ENCODE results near the gene EMILIN1. TPM values are rescaled to one million over a fixed set of nuclear protein-coding genes. Genes with fewer than 3 reads are reported as not detected.

The EMILIN1 gene
- total RNA-seq, 1 experiment from 2014 or later: 0.19 TPM

- Mint-ChIP-seq H3K9me3 (ENCODE audit: low read depth, unreplicated experiment) (no peaks in the 10 kb centered on the region), H3K4me1 (ENCODE audit: low read depth, unreplicated experiment) (peaks cover 12% of the 10 kb centered on the region), H3K36me3 (ENCODE audit: insufficient read depth, unreplicated experiment) (peaks cover 18% of the 10 kb centered on the region), H3K4me3 (ENCODE audit: low read depth, unreplicated experiment) (no peak overlapping the region), H3K27me3 (ENCODE audit: unreplicated experiment) (peaks cover 5% of the 10 kb centered on the region), H3K27ac (ENCODE audit: unreplicated experiment) (no peak overlapping the region)
- no peak for DNase-seq
- no peak for TF ChIP-seq CTCF (IDR thresholded peaks at IDR 0.05; ENCODE audit: unreplicated experiment)
- BruUV-seq (replicated peaks): no TSS peak
- intact Hi-C loops (cut with micrococcal nuclease; ENCODE audit: unreplicated experiment): no loop called here
- CTCF ChIA-PET: no interaction called here
Measured at GRCh38 chr2:27127883-27128667, 49.7 kb downstream of the EMILIN1 start.

- no peak overlapping the region for H3K4me3 Mint-ChIP-seq (ENCODE audit: low read depth, unreplicated experiment)
- H3K4me1 Mint-ChIP-seq (ENCODE audit: low read depth, unreplicated experiment): peaks cover 17% of the 10 kb centered on the region
- H3K36me3 Mint-ChIP-seq (ENCODE audit: insufficient read depth, unreplicated experiment): peaks cover 17% of the 10 kb centered on the region
- no peaks in the 10 kb centered on the region for H3K9me3 Mint-ChIP-seq (ENCODE audit: low read depth, unreplicated experiment)
- DNase-seq: no peak
- no peaks in the 10 kb centered on the region for H3K27me3 Mint-ChIP-seq (ENCODE audit: unreplicated experiment)
- TF ChIP-seq CTCF (IDR thresholded peaks at IDR 0.05; ENCODE audit: unreplicated experiment): no peak
- CTCF ChIA-PET: interaction anchor here (0.6 kb wide), 1 partner anchor 614 kb away, joined by 4 read pairs; no protein-coding TSS in a partner anchor
- intact Hi-C loops (cut with micrococcal nuclease; ENCODE audit: unreplicated experiment): no loop called here
- BruUV-seq (replicated peaks): no TSS peak
- H3K27ac Mint-ChIP-seq (ENCODE audit: unreplicated experiment): no peak overlapping the region
Measured at GRCh38 chr2:27128668-27129571, 50.5 kb downstream of the EMILIN1 start.

- Mint-ChIP-seq H3K36me3 (ENCODE audit: insufficient read depth, unreplicated experiment) (peaks cover 28% of the 10 kb centered on the region), H3K27ac (ENCODE audit: unreplicated experiment) (no peak overlapping the region), H3K4me1 (ENCODE audit: low read depth, unreplicated experiment) (peaks cover 17% of the 10 kb centered on the region), H3K4me3 (ENCODE audit: low read depth, unreplicated experiment) (no peak overlapping the region), H3K9me3 (ENCODE audit: low read depth, unreplicated experiment) (no peaks in the 10 kb centered on the region), H3K27me3 (ENCODE audit: unreplicated experiment) (no peaks in the 10 kb centered on the region)
- CTCF ChIA-PET: no interaction called here
- BruUV-seq (replicated peaks): no TSS peak
- DNase-seq: no peak
- TF ChIP-seq CTCF (IDR thresholded peaks at IDR 0.05; ENCODE audit: unreplicated experiment): no peak
- intact Hi-C loops (cut with micrococcal nuclease; ENCODE audit: unreplicated experiment): no loop called here
Measured at GRCh38 chr2:27130396-27130795, 52.0 kb downstream of the EMILIN1 start.

- BruUV-seq (replicated peaks): no TSS peak
Measured at GRCh38 chr2:27131429-27131828, 53.0 kb downstream of the EMILIN1 start.

More at GRCh38 chr2:27131429-27131828, 53.0 kb downstream of the EMILIN1 start:
- no peaks in the 10 kb centered on the region for H3K9me3 Mint-ChIP-seq (ENCODE audit: low read depth, unreplicated experiment)
- no peak overlapping the region for H3K27ac Mint-ChIP-seq (ENCODE audit: unreplicated experiment)
- H3K27me3 Mint-ChIP-seq (ENCODE audit: unreplicated experiment): no peaks in the 10 kb centered on the region
- no peak for DNase-seq
- intact Hi-C loops (cut with micrococcal nuclease; ENCODE audit: unreplicated experiment): no loop called here
- peaks cover 13% of the 10 kb centered on the region for H3K4me1 Mint-ChIP-seq (ENCODE audit: low read depth, unreplicated experiment)
- TF ChIP-seq CTCF (IDR thresholded peaks at IDR 0.05; ENCODE audit: unreplicated experiment): no peak
- CTCF ChIA-PET: interaction anchor here (0.5 kb wide), 1 partner anchor 191 kb away, joined by 3 read pairs; no protein-coding TSS in a partner anchor
- H3K4me3 Mint-ChIP-seq (ENCODE audit: low read depth, unreplicated experiment): no peak overlapping the region
- H3K36me3 Mint-ChIP-seq (ENCODE audit: insufficient read depth, unreplicated experiment): peaks cover 32% of the 10 kb centered on the region
